Measurements from ENCODE around the gene RFK. TPM values are rescaled to one million over a fixed set of nuclear protein-coding genes. Genes with fewer than 3 reads are reported as not detected.

Gene RFK
- total RNA-seq, 1 experiment from 2014 or later: 12.0 TPM

- H2BK5ac ChIP-seq (ENCODE audit: insufficient read length, low read length): no peak overlapping the region
- H3K18ac ChIP-seq (ENCODE audit: insufficient read length, low read depth, low read length): no peak overlapping the region
- H3K27me3 ChIP-seq (ENCODE audit: insufficient read depth, low read length): no peaks in the 10 kb centered on the region
- Mint-ChIP-seq H3K4me1 (peaks cover 26 to 29% of the 10 kb centered on the region in 2 experiments), H3K27me3 (ENCODE audit: low read depth) (no peaks in the 10 kb centered on the region; the same call in 1 of the 2 replicates), H3K4me3 (no peak overlapping the region), H3K36me3 (ENCODE audit: insufficient read depth in 1 of 3, low read depth in 3 of 3) (no peaks in the 10 kb centered on the region; a peak in 1 of 7 replicates), H3K27ac (no peak overlapping the region), H3K9me3 (peaks cover 0 to 3% of the 10 kb centered on the region in 2 experiments; a peak in 1 of 5 replicates)
- no peaks in the 10 kb centered on the region for H3K23me2 ChIP-seq (ENCODE audit: insufficient read length, low read depth, low read length, poor library complexity, severe bottlenecking)
- H2AK5ac ChIP-seq (ENCODE audit: insufficient read length, low read length): no peak overlapping the region
- no peak overlapping the region for H3K4me2 ChIP-seq (ENCODE audit: insufficient read depth, insufficient read length, low read length)
- H4K8ac ChIP-seq (replicated peaks; ENCODE audit: insufficient read length, low read depth, low read length): no peak overlapping the region
- TF ChIP-seq CTCF (conservative IDR thresholded peaks at IDR 0.05): no peak
- H3K56ac ChIP-seq (ENCODE audit: insufficient read length, low read depth, low read length): no peak overlapping the region
- H3K79me1 ChIP-seq (ENCODE audit: insufficient read depth, low read depth, low read length, poor library complexity, severe bottlenecking): no peaks in the 10 kb centered on the region
- H3K79me2 ChIP-seq (ENCODE audit: insufficient read depth, low read length): no peaks in the 10 kb centered on the region
- H3K14ac ChIP-seq (ENCODE audit: insufficient read depth, low read length): no peak overlapping the region
- no peak for DNase-seq
- H4K5ac ChIP-seq (ENCODE audit: insufficient read length, low read depth, low read length): no peak overlapping the region
- H2BK12ac ChIP-seq (ENCODE audit: insufficient read length, low read depth, low read length): no peak overlapping the region
- no peak overlapping the region for H2AFZ ChIP-seq (ENCODE audit: low read length)
- no peak overlapping the region for H2BK15ac ChIP-seq (ENCODE audit: low read depth, low read length)
- no peak overlapping the region for H3K9ac ChIP-seq (ENCODE audit: extremely low read depth, insufficient read length, low read length)
- no peak overlapping the region for H3K23ac ChIP-seq (ENCODE audit: insufficient read length, low read depth, low read length)
- no peaks in the 10 kb centered on the region for H3K9me3 ChIP-seq (ENCODE audit: control insufficient read depth, low read depth, low read length)
- no peaks in the 10 kb centered on the region for H3K4me1 ChIP-seq (ENCODE audit: insufficient read depth, low read length)
- H4K20me1 ChIP-seq (ENCODE audit: control insufficient read depth, insufficient read depth, insufficient read length): no peaks in the 10 kb centered on the region
- no peak overlapping the region for H3K4ac ChIP-seq (ENCODE audit: low read depth, low read length)
- H4K91ac ChIP-seq (ENCODE audit: insufficient read length, low read depth, low read length): no peak overlapping the region
- no peak overlapping the region for H2BK120ac ChIP-seq (ENCODE audit: low read depth, low read length, poor library complexity, severe bottlenecking)
- no peak overlapping the region for H3T11ph ChIP-seq (ENCODE audit: low read length)
- no peak overlapping the region for H3K27ac ChIP-seq (ENCODE audit: insufficient read length, low read depth, low read length)
- H2BK20ac ChIP-seq (ENCODE audit: low read depth, low read length, poor library complexity, severe bottlenecking): no peak overlapping the region
These were observed 21.9 kb downstream of the RFK start for GRCh38 chr9:76372336-76372735.
